HL-60 (cell line): ENCODE results near the gene TMPRSS13.

Experiments used
- POLR2AphosphoS5 ChIP-seq: IDR thresholded peaks from 2 replicates; pipeline ENCODE4 v1.6.1; 2012; ENCODE audit warnings: low read depth
- TF ChIP-seq, protein P1 (sequence below): IDR thresholded peaks from one replicate; pipeline ENCODE4 v1.5.1; 2011; ENCODE audit warnings: low read length, control low read depth, inconsistent platforms; ENCODE audit not compliant: insufficient read depth

- TF ChIP-seq, protein P1, sequence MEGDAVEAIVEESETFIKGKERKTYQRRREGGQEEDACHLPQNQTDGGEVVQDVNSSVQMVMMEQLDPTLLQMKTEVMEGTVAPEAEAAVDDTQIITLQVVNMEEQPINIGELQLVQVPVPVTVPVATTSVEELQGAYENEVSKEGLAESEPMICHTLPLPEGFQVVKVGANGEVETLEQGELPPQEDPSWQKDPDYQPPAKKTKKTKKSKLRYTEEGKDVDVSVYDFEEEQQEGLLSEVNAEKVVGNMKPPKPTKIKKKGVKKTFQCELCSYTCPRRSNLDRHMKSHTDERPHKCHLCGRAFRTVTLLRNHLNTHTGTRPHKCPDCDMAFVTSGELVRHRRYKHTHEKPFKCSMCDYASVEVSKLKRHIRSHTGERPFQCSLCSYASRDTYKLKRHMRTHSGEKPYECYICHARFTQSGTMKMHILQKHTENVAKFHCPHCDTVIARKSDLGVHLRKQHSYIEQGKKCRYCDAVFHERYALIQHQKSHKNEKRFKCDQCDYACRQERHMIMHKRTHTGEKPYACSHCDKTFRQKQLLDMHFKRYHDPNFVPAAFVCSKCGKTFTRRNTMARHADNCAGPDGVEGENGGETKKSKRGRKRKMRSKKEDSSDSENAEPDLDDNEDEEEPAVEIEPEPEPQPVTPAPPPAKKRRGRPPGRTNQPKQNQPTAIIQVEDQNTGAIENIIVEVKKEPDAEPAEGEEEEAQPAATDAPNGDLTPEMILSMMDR = no peak
- TF ChIP-seq POLR2AphosphoS5 = no peak
Observed at GRCh38 chr11:117878314-117878938, 50.8 kb downstream of the TMPRSS13 start.
